ENCODE measurements around the gene SHISA5.

SHISA5 gene

DNA sequence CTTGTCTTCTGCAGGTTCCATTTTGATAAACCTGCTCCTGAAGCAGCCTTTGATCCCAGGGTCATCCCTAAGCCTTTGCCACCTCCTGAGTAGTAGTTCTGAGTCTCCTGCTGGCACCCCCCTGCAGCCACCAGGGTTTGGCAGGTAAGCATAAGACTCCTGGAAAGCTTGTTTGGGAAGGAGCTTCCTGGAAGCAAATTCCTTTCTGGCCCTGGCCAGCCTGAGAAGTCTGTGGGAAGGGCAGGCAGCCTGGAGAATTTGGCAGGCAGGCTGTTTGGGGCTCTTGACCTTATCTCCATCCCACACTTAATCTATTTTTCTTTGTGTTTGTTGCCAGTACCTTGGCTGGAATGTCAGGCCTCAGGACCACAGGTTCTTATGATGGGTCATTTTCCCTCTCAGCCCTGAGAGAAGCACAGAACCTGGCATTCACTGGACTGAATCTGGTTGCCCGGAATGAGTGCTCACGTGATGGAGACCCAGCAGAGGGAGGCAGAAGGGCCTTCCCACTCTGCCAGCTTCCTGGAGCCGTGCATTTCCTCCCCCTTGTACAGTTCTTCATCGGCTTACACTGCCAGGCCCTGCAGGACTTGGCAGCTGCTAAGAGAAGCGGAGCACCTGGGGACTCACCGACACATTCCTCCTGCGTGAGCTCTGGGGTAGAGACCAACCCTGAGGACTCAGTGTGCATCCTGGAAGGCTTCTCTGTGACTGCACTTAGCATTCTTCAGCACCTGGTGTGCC is 44.0 kb downstream of the SHISA5 start:
- DNase-seq (ENCODE audit: low read depth) = no peak

DNA sequence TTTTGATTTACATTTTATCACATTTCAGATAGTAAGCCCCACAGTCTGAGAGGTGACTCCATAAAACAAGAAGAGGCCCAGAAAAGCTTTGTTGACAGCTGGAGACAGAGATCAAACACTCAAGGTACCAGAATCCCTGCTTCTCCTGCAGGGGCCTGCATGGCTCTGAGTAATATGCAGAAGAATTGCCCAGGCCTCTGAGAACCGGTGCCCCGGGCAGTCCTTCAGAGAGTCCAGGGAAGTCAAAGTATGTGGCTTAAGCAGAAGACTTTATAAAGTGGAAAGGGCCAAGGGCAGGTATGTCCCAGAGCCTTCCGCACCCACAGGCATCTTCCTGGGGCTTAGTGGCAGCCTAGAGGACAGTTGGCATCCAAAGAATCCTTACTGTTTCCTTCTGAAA is 44.6 kb downstream of the SHISA5 start:
- no peak for DNase-seq (ENCODE audit: low read depth)

DNA sequence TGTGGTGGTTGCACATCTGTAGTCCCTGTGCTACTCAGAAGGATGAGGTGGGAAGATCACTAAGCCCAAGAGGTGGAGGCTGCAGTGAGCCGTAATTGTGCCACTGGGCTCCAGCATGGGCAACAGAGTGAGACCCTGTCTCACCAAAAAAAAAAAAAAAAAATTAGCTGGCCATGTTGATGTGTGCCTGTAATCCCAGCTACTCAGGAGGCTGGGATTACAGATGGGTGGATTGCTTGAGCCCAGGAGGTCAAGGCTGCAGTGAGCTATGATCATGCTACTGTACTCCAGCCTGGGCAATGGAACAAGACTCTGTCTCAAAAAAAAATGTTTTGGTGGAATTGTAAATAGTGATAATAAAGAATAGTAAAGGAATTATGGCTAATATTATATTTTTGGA is 47.5 kb downstream of the SHISA5 start:
- DNase-seq (ENCODE audit: low read depth) = no peak

DNA sequence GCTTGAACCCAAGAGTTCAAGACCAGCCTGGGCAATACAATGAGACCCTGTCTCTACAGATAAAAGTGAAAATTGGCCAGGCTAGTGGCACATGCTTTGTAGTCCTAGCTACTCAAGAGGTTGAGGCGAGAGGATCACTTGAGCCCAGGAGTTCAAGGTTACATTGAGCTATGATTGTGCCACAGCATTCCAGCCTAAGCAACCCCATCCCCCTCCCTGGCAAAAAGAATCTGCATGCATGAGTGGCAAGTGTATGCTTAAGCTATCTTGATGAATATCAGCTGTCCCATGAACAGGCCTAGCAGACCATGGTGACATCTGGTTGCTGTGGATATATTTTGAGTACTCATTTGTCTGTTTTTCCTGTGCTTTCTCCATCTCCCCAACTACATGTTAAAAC is 52.7 kb downstream of the SHISA5 start:
- DNase-seq (ENCODE audit: low read depth) = no peak

DNA sequence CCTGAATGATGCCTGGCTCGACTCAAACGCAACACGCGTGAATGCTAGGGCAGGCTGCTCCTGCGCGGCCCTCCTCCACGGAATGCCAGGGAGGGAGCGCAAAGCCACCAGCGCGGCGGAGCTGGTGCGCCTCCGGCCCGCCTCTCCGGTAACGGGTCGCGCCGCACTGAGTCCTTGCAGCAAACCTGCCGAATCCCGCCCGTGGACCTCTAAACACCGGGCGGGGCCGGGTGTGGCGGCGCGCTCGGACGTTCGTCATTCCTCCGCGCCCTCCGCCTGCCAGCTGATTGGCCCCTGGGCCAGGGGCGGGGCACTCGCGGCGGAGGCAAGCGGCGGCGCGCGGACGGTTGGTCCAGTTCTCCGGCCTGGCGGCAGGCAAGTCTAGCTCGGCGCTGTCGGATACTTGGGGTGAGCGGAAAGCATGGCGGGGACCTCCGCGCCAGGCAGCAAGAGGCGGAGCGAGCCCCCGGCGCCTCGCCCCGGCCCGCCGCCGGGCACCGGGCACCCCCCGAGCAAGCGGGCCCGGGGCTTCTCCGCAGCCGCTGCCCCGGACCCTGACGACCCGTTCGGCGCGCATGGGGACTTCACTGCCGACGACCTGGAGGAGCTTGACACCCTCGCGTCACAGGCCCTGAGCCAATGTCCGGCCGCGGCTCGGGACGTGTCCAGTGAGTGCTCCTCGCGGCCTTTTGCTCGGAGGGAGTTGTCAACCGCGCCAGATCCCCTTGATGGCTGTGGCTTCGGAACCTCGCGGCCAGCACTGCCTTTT is 57.4 kb downstream of the SHISA5 start, which contains the start of gene ATRIP:
Gene ATRIP (plus strand): TSS at position 313 of the 769 bp plus-strand sequence. CDS start 109 bp downstream, at position 422.
- peak; percentile 75 for DNase-seq (ENCODE audit: low read depth)

- DNase-seq (ENCODE audit: low read depth) = no peak
Observed at GRCh38 chr3:48446043-48446424, 57.9 kb downstream of the SHISA5 start.

DNA sequence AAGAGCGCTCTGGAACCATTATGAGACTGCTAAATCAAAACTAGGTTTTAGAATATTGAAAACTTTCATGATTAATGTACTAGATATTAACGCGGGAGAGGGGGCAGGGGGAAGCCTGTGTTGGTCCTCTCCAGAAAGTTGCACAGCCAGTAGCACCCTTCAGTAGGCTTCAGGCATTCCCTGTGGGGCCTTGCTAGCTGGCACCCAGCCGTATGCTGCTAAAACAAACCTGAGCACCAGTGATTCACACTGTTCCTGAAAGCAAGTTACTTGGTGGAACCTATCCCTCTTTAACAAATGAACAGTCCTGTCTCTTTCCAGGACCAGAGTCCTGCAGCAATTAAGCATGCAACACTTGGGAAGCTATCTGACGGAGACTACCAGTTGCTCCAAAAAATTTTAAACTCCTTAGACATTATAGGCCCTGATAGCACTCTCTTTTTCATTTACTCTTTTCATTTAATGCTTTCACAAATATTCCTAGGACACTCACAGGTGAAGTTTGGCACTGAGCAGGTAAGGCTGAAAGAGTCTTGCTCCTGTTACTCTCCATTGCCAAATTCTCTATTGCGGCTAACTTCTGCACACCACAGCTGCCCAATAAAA is 58.6 kb downstream of the SHISA5 start:
- no peak for DNase-seq (ENCODE audit: low read depth)

GRCh38 chr3:48441940-48442339 is 62.0 kb downstream of the SHISA5 start:
- DNase-seq (ENCODE audit: low read depth) = no peak

DNA sequence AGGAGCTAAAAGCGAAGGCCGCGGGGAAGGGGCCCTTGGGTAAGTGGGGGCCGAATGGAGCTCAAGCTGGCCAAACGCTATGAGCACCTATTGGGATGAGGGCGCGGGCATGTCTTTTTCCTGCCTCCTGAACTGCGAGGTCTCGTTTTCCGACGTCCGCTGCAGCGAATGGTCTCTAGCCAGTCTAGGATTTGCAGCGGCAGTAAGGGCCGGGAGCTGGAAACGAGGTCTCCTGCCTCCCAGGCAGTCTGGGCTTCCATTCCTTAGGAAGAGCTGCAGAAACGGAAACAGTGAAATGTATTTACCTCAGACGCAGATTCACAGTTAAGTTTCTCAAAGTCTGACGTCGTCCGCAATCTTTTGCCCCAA is 63.4 kb downstream of the SHISA5 start:
- no peak for DNase-seq (ENCODE audit: low read depth)

DNA sequence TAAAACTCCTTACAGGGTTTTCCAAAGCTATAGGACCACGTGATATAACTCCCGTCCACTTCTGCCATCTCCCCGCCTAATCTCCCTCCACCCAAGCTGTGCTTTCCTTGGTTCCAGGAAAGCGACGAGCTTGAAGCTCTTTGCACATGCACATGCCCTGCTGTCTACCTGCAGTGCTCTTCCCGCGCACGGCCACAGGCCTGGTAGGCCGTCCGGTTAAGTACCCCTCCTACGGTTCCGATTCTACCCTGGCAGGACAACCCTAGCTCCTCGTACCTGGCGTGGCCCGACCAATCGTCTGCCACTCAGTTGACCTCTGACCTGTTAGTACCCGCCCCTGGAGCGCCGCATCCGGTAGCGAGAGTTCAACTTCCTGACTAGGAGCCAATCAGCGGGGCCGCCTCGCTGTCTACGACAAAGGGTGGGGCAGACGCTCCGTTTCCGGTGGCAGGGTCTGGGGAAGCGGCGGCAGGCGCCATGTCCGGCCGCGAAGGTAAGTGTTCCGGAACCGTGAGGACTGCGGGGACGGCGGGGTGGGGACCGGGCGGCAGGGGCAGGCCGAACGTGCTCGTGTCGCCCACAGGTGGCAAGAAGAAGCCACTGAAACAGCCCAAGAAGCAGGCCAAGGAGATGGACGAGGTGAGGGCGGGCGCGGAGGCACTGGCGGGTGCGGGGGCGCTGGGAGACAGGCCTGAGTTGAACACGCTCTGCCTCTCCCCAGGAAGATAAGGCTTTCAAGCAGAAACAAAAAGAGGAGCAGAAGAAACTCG is 64.0 kb downstream of the SHISA5 start, which contains the start of the genes CCDC51 and TMA7:
Gene CCDC51 (minus strand): TSS at position 300 of the 770 bp plus-strand sequence. CDS start 4,991 bp downstream, outside the sequence.
Gene TMA7 (plus strand): TSS at position 438 of the 770 bp plus-strand sequence. CDS start 40 bp downstream, at position 478.
- DNase-seq (ENCODE audit: low read depth) = peak; percentile 95

DNA sequence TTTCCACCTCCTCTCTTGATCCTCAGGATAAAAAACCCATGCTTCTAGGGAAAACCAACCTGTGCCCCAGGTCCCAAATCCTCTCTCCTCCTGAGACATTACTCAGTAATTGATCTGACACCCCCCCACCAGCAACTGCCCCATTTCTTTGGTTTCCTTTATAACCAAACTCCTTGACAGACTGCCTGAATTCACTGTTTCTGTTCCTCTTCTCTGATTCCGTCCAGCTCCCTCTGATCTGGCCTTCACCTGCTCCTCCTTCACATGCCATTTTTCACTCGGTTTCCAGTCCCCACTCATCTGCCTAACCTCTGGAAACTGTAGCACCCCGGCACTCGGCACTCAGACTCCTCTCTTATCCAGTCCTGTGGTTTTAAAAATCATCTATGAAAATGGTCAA is 66.2 kb downstream of the SHISA5 start:
- no peak for DNase-seq (ENCODE audit: low read depth)

- no peak for DNase-seq (ENCODE audit: low read depth)
Observed at GRCh38 chr3:48436855-48437254, 67.1 kb downstream of the SHISA5 start.

- no peak for DNase-seq (ENCODE audit: low read depth)
Observed at GRCh38 chr3:48436477-48436787, 67.5 kb downstream of the SHISA5 start.

GRCh38 chr3:48435774-48436476 is 68.0 kb downstream of the SHISA5 start:
- DNase-seq (ENCODE audit: low read depth) = peak; percentile 85

DNA sequence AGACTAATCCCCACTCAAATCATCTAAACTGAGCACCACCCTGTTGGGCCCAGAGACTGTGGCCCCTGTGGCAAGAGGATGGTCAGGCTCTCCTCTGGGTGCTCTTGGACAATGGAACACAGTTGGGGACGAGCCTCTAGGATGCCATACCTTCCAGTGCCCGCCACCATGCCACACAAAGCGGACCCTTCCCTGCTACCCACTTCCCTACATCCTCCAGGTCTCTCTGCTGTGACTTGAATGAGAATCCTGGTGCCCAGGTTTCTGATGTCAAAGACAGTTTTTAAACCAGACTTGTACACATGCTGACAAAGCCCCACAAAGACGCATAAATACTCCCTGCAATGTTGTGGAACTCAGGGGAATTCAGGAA is 68.8 kb downstream of the SHISA5 start:
- no peak for DNase-seq (ENCODE audit: low read depth)

- no peak for DNase-seq (ENCODE audit: low read depth)
Observed at GRCh38 chr3:48434591-48435222, 69.3 kb downstream of the SHISA5 start.

DNA sequence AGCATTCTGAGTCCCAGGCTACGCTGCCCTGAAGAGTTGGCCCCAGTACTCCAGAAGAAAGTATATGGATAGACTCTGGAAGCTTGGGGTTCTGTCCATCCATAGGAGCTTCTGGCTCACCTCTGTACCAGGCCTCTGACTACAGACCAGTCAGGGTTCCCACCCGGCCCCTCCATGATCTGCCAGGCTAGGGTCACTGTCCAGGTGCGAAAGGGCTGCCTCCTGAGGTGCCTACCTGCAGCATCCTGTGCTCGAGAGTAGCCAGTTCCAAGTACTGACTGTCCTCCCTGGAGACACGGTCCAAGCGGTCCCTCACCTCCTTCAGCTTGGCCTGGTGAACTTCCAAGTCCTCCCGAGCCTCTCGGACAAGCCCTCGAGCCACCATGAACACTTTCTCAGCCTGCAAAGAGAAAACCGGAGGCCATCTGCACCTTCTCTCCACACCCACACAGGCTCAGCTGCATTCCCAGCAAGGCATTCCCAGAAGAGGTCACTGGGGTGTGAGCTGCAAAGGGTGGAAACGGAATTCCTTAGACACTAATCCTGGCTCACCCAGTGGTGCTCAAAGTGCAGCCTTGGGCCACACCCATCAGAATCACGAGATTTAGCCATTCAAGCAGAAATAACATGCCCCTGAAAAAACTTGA is 70.4 kb downstream of the SHISA5 start:
- no peak for DNase-seq (ENCODE audit: low read depth)

- no peak for DNase-seq (ENCODE audit: low read depth)
Observed at GRCh38 chr3:48432411-48433371, 71.3 kb downstream of the SHISA5 start.

GRCh38 chr3:48431224-48432029 is 72.5 kb downstream of the SHISA5 start:
- DNase-seq (ENCODE audit: low read depth) = no peak
